Colon (tissue), 2 donors: ENCODE results near the gene FADS1.

Source experiments
- FAIRE-seq: peaks from 2 replicates; lab custom pipeline; 2012; peaks lifted over from hg19 to GRCh38; lab: Jason Lieb, UNC
- donor health status: control.
- donor health status: control.

Gene FADS1

DNA sequence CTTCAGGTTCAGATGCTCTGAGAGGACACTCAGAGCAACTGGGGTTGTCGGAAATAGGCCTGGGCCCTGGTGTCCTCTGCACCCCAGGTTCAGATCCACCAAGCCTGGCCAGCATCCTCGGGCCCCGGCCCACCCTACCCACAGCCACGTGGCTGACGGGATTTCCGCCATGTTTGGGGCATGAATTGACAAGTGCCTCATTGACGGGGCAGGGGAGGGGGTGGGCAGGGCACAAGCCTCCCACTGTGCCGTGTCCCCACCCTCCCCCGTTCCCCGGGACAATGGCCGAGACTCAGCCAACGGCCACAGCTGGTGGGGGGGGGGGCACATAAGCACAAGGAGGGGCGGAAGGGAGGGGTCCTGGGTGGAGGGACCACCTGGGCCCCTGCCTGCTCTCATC, 55.9 kb downstream of the FADS1 start:
- FAIRE-seq: no peak

DNA sequence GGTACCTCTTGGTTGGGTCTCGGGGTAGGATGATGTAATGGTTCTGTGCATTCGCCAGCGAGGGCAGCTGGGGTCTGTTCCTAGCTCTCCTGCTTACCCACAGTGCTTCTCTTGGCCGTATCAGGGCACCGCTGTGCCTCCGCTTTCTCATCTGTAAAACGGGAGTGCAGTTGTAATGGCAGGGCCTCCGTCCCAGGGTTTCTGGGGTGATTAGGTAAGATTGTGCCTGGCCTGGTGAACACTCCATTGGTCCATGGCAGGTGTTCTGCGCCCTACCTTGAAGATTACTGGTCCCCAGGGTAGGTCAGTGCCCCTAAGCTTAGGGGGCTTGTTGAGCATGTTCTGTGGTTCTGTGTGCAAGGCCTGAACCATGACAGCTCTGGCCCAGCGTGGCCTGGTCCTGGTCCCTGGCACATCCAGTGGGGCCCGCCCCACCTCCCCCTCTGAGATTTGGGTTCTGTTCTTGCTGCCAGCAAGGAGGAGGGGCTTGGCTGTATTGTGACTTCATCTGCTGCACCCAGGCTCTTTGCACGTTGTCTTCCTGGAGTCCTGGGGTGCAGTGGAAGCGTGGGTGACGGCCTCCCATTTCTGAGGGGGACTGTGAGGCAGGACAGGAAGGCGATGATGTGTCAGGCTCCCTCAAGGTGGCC, 59.5 kb downstream of the FADS1 start:
- FAIRE-seq: no peak

DNA sequence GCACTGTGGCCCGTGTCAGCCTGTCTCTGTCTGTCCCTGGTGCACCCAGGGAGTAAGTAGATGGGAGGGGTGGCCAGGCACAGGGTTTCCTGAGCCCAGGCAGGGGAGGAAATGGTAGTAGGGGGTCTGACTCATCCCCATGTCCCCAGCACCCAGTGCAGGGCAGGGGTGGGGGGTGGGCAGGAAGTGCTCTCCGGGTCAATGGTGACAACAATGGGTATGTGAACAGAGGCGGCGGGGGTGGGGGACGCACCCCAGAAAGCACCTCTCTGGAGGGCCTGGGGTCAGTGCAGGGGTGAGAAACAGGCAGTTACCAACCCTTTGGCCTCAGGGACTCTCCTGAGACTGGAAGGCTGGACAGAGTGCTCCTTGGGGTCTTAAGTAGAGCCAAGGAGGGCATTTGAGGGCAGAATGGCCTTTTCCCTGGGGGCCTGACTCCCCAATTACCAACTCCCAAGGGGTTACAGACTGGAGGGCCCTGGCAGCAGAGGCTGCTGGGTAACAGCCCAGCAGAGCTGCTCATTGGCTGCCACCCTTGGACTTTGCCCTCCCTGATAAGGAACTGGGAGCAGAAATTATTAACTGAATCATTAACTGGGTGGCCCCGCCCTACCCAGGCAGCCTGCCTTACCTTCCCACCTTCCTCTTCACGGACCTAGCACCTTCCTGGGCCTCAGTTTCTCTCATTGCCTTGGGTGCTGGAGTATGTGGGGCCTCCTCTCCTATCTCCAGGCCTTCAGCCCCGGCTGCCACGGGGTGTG, 60.2 kb downstream of the FADS1 start:
- no peak for FAIRE-seq

DNA sequence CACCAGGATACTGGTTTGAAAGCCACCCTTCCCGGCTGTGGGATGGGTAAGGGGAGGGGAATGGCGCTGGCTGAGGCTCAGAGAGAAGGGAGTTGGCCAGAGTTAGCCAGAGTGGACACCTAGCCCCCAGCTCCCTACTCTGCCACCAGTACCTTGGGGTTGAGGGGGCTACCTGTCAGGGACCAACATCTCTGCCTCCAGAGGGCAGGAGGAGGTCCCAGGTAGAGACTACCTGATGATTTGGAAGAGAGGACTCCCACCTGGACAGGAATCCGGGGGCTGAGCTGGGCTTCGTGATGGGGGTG, 60.7 kb downstream of the FADS1 start:
- no peak for FAIRE-seq

DNA sequence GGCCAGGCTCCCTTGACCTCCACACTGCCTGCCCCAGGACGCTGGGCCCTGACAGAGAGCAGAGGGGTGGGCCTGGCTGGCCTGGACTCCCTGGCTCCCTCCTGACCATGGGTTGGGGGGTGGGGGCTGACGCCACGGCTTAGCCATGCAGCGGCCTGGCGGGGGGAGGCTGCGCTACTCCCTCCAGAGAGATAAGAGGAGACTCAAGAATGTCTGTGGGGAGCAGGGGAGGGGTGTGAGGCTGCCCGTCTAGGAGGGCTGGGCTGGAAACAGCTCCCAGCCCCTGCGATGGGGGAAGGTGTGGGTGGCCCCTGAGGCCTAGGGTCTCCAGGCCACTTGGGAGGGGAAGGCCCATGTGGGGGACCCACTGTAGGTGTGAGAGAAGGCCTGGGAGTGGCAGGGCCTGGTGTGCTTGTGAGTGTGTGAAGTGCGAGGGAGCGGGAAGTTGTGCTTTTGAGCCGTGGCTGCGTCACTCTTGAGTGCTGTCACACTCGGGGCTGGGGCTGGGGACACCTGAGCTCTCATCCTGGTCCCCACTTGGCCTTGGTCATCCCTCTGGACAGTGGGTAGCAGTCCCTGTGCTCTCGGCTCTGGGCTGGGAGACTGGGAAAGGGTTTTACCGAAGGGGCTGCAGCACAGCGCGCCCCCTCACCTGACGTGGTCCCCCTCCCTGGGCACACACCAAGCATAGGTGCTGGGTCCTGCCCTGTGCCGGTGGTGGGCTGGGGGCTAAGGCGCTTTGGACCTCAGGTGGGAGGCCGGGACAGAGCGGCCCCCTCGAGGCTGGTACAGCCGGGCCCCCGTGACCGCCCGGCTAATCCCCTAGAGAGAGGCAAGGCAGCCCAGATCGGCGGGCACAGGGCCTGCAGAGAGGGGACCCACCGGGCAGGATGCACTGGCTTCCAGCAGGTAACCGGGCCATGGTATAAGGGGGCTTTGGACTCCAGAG, 62.0 kb downstream of the FADS1 start:
- no peak for FAIRE-seq

DNA sequence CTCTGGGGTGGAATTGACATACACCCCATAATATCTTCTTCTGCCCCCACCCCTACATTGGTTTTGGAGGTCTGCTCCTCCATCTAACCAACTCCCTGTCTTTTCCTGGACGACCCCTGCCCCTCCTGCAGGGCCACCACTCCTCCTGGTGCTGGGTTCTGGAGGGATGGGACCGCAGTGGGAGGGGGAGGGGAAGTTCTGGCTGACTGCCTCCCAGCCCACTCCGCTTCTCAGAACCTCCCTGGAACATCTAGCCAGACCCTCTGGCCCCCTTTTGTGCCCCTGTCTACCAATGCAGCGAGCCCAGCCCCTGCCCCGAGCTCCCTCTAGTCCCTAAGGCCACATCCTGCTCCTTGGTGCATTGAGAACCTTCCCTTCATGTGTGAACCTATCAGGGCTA, 63.1 kb downstream of the FADS1 start:
- FAIRE-seq: no peak

DNA sequence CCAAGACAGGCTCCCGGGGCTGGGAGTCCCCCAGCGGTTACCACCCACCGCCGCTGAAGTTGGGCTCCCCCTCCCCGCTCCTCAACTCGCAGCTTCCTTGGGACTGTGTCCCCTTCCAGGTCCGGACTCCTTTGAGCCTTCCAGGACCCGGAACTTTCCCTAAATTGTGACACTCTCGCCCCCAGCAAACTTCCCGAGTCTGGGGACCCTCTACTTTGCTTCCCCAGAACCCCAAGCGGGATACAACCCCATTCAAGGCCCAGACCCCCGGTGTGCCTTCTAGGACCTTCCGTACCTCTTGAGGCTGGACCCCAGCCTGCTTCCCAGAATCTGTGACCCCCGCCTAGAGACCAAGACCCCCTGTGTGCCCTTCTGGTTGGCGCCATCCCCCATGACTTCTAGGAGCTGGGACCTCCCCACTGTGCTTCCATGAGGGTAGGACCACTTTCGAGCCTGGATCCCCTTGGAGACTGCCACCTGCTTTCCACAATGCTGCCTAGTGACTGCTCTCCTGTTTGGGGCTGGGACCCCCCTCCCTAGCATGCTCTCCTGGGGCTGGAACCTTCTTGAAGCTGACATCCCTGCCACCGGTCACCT, 63.8 kb downstream of the FADS1 start:
- no peak for FAIRE-seq

DNA sequence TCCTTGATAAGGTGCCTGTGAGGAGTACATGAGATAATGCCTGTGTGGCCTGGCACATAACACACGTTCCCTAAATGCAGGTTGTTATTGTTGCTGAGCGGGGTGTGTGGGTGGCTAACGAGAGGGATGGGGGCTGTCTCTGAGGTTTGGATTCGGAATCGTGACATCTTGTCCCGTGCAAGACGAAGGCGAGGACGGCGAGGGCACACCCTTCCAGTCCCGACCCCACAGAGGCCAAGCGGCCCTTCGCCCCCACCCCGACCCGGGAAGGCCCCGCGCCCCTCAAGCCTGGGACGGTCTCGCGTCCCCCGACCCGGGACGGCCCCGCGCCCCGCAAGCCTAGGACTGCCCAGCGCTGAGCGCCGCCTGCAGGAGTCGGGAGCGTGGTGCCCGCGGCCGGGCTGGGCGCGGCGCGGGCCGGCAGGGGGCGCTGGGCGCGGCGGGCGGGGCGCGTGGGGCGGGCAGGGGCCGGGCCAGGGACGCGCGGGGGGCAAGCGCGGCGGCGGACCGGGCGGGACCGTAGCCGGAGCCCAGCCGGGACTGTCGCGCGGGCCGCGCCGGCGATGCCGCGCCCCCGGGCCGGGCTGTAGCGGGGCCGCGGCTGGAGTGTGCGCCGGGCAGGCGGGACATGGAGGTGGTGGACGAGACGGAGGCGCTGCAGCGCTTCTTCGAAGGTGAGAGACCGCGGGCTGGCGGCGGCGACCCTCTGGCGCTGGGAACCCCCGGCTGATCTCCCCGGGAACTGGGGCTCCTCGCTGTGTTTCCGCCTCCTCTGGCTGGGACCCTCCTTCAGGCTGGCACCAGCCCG, 64.5 kb downstream of the FADS1 start, which contains the start of gene MYRF:
MYRF (plus strand) TSS at position 520 of the 808 bp plus-strand sequence; CDS start at position 629, 109 bp downstream.
- no peak for FAIRE-seq

DNA sequence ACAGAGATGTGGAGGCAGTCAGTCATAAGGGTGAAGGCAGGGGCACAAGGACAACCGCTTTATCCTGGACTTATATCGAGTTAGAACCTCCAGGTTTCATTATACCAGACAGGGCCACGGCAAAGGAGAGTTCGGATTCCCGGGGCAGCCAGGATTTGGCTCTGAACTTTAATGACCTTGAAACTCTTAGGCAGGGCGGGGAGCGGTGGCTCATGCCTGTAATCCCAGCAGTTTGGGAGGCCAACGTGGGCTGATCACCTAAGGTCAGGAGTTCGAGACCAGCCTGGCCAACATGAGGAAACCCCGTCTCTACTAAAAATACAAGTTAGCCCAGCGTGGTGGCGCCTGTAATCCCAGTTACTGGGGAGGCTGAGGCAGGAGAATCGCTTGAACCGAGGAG, 65.4 kb downstream of the FADS1 start:
- no peak for FAIRE-seq

DNA sequence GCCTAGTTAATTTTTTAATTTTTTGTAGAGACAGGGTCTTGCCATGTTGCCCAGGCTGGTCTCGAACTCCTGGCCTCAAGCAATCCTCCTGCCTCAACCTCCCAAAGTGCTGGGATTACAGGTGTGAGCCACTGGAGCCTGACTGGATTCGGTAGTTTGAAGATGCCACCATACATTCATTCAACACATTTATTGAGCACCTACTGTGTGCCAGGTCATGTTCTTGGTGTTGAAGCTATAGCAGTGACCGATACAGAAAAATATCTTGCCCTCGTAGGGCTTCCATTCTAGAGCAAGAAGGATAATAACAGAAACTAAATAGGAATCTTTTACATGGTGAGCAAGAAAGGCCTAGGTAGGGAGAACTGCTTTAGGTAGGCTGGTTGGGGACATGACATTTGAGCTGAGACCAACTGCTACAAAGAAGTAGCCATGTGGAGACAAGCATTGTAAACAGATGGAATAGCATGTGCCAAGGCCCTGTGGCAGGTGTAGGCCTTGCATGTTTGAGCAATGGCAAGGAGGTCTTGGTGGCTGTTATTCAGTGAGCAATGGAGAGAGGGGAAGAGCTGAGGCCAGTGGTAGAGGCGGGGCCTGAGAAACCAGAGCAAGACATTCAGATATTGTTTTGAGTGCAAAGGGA, 66.1 kb downstream of the FADS1 start:
- no peak for FAIRE-seq
